WTC11 (cell line): ENCODE data around the gene NR1H3.

Experiments used
- ARID4B ChIP-seq: sonication (generic); formaldehyde crosslinking; IDR thresholded peaks from 2 replicates; pipeline ENCODE4 v1.8.0; 2023; ENCODE audit warnings: missing genetic modification reagents, mild to moderate bottlenecking, borderline replicate concordance
- ATF6 ChIP-seq: sonication (generic); formaldehyde crosslinking; IDR thresholded peaks from 2 replicates; pipeline ENCODE4 v1.8.1; 2023; ENCODE audit warnings: mild to moderate bottlenecking, missing genetic modification reagents
- CBFB ChIP-seq: sonication (generic); formaldehyde crosslinking; IDR thresholded peaks from 2 replicates; pipeline ENCODE4 v1.8.1; 2022; ENCODE audit warnings: mild to moderate bottlenecking, low read depth, missing genetic modification reagents
- CTCF ChIP-seq: fragments of 200-600 bp; IDR thresholded peaks from 2 replicates; pipeline ENCODE4 v1.8.0; 2022; ENCODE audit warnings: antibody characterized with exemption
- IRF2 ChIP-seq: sonication (generic); formaldehyde crosslinking; IDR thresholded peaks from 2 replicates; pipeline ENCODE4 v1.8.0; 2022; ENCODE audit warnings: low read depth, missing genetic modification reagents, borderline replicate concordance
- SMAD4 ChIP-seq: sonication (generic); formaldehyde crosslinking; IDR thresholded peaks from 2 replicates; pipeline ENCODE4 v1.8.0; 2022; ENCODE audit warnings: mild to moderate bottlenecking, missing genetic modification reagents
- TEAD4 ChIP-seq: sonication (generic); formaldehyde crosslinking; IDR thresholded peaks from 2 replicates; pipeline ENCODE4 v1.8.0; 2022; ENCODE audit warnings: mild to moderate bottlenecking, missing genetic modification reagents
- TP53 ChIP-seq: sonication (generic); formaldehyde crosslinking; IDR thresholded peaks from 2 replicates; pipeline ENCODE4 v1.8.1; 2023; ENCODE audit warnings: mild to moderate bottlenecking, missing genetic modification reagents

GRCh38 chr11:47276923-47277322, 19.1 kb downstream of the NR1H3 start:
- TF ChIP-seq SMAD4 (CRISPR knock-in tag) = no peak
- no peak for TF ChIP-seq CTCF
- no peak for TF ChIP-seq ARID4B
- no peak for TF ChIP-seq TP53
- TF ChIP-seq TEAD4 (CRISPR knock-in tag) = no peak
- TF ChIP-seq CBFB (CRISPR knock-in tag) = no peak
- TF ChIP-seq ATF6 (CRISPR knock-in tag) = no peak
- no peak for TF ChIP-seq IRF2
